ENCODE measurements around the gene LCNL1. TPM values are rescaled to one million over a fixed set of nuclear protein-coding genes. Genes with fewer than 3 reads are reported as not detected.

Gene LCNL1
- total RNA-seq, 1 donor from 2014 or later: 0.45 TPM

DNA sequence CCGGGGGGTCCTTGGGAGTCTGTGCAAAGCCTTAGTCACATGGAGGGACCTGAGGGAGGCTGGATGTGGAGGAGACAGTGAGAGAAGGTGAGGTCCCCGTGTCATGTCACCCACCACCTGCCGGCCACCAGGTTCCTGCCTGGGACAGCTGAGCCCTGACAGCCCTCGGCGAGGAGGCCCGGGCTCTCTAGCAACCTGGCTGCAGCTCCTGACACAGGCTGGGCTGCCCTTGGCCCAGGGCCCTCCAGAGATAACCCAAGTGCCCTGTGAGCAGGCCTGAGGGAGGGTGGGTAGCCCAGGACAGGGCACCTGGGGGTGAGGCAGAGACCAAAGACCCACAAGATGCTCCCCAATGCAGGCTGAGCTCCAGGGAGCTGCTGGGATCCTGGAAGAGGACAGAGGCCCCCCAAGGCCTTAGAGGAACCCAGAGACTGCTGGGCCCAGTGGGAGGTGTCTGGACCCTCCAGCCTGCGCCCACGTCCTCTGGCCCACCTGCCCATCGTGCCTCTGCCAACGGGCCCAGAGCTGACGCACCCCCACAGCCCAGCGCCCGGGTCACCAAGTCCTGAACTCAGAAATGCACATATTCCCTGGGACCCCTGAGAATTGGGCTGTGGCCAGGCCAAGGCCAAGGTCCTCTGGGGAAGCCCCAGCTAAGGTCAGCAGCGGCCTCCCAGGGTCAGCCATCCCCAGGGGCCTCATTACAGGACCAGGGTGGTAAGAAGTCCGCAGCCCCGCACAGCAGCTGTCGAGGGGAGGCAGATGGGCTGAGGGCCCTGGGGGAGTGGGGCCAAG, 14.3 kb upstream of the LCNL1 start:
- no peaks in the 10 kb centered on the region for H3K36me3 ChIP-seq (ENCODE audit: insufficient read depth, low read length)
- H3K4me2 ChIP-seq (ENCODE audit: low read length): no peak overlapping the region
- H3K27me3 ChIP-seq (ENCODE audit: insufficient read depth, low read length): no peaks in the 10 kb centered on the region
- no peaks in the 10 kb centered on the region for H4K20me1 ChIP-seq (ENCODE audit: insufficient read depth, low read length)
- H3K4me1 ChIP-seq (ENCODE audit: insufficient read depth, low read length): peaks cover 4% of the 10 kb centered on the region
- H3K79me2 ChIP-seq (ENCODE audit: insufficient read depth, low read length): no peaks in the 10 kb centered on the region
- H2AFZ ChIP-seq (ENCODE audit: low read depth, low read length): no peak overlapping the region
- FAIRE-seq (no peak), DNase-seq (ENCODE audit: low read depth) (no peak)
- Mint-ChIP-seq H3K4me1 (ENCODE audit: low read depth, unreplicated experiment) (no peaks in the 10 kb centered on the region), H3K27me3 (ENCODE audit: low read depth, unreplicated experiment) (peaks cover 9% of the 10 kb centered on the region), H3K36me3 (ENCODE audit: low read depth, unreplicated experiment) (no peaks in the 10 kb centered on the region), H3K27ac (ENCODE audit: unreplicated experiment) (no peak overlapping the region), H3K4me3 (ENCODE audit: unreplicated experiment) (no peak overlapping the region), H3K9me3 (ENCODE audit: unreplicated experiment) (no peaks in the 10 kb centered on the region)
- no peaks in the 10 kb centered on the region for H3K9me3 ChIP-seq (ENCODE audit: insufficient read depth, low read depth, low read length)
- H3K4me3 ChIP-seq (ENCODE audit: insufficient read depth, low read depth, low read length): no peak overlapping the region
- no peak overlapping the region for H3K27ac ChIP-seq (ENCODE audit: low read depth, low read length)
- no peak overlapping the region for H3K9ac ChIP-seq (ENCODE audit: low read length)
- no peak for TF ChIP-seq EZH2 (IDR thresholded peaks at IDR 0.05; ENCODE audit: insufficient read depth, low read length)
- TF ChIP-seq, protein P1, sequence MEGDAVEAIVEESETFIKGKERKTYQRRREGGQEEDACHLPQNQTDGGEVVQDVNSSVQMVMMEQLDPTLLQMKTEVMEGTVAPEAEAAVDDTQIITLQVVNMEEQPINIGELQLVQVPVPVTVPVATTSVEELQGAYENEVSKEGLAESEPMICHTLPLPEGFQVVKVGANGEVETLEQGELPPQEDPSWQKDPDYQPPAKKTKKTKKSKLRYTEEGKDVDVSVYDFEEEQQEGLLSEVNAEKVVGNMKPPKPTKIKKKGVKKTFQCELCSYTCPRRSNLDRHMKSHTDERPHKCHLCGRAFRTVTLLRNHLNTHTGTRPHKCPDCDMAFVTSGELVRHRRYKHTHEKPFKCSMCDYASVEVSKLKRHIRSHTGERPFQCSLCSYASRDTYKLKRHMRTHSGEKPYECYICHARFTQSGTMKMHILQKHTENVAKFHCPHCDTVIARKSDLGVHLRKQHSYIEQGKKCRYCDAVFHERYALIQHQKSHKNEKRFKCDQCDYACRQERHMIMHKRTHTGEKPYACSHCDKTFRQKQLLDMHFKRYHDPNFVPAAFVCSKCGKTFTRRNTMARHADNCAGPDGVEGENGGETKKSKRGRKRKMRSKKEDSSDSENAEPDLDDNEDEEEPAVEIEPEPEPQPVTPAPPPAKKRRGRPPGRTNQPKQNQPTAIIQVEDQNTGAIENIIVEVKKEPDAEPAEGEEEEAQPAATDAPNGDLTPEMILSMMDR (IDR thresholded peaks at IDR 0.05; ENCODE audit: insufficient read depth, low read depth, low read length): no peak

DNA sequence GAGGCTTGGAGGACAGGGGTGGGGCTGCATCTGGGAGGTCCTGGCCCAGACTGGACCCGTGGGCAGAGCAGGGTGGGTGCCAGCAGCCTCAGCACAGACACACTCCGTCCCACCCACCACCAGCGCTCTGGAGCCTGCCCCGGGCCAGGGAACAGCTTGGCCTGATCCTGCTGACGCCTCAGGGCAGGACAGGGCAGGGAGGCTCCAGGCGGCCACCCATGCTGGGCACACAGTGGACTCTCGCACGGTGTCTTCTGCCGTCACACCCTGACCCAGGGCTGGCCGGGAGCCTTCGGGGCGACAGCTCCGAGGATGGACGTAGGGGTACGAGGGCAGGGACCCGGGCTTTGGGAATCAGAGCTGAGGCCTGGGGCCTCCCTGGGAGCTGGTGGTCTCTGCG, 13.6 kb upstream of the LCNL1 start:
- no peaks in the 10 kb centered on the region for H3K9me3 Mint-ChIP-seq (ENCODE audit: unreplicated experiment)
- Histone ChIP-seq H3K9me3 (ENCODE audit: insufficient read depth, low read depth, low read length) (no peaks in the 10 kb centered on the region), H3K9ac (ENCODE audit: low read length) (no peak overlapping the region), H2AFZ (ENCODE audit: low read depth, low read length) (no peak overlapping the region), H4K20me1 (ENCODE audit: insufficient read depth, low read length) (no peaks in the 10 kb centered on the region), H3K4me2 (ENCODE audit: low read length) (no peak overlapping the region), H3K79me2 (ENCODE audit: insufficient read depth, low read length) (no peaks in the 10 kb centered on the region), H3K27me3 (ENCODE audit: insufficient read depth, low read length) (no peaks in the 10 kb centered on the region), H3K36me3 (ENCODE audit: insufficient read depth, low read length) (no peaks in the 10 kb centered on the region), H3K27ac (ENCODE audit: low read depth, low read length) (no peak overlapping the region), H3K4me3 (ENCODE audit: insufficient read depth, low read depth, low read length) (no peak overlapping the region), H3K4me1 (ENCODE audit: insufficient read depth, low read length) (peaks cover 4% of the 10 kb centered on the region)
- H3K4me3 Mint-ChIP-seq (ENCODE audit: unreplicated experiment): no peak overlapping the region
- DNase-seq (ENCODE audit: low read depth): no peak
- H3K27ac Mint-ChIP-seq (ENCODE audit: unreplicated experiment): no peak overlapping the region
- H3K4me1 Mint-ChIP-seq (ENCODE audit: low read depth, unreplicated experiment): no peaks in the 10 kb centered on the region
- TF ChIP-seq EZH2 (IDR thresholded peaks at IDR 0.05; ENCODE audit: insufficient read depth, low read length): no peak
- TF ChIP-seq, protein P1 (IDR thresholded peaks at IDR 0.05; ENCODE audit: insufficient read depth, low read depth, low read length): no peak
- H3K36me3 Mint-ChIP-seq (ENCODE audit: low read depth, unreplicated experiment): no peaks in the 10 kb centered on the region
- no peak for FAIRE-seq
- H3K27me3 Mint-ChIP-seq (ENCODE audit: low read depth, unreplicated experiment): peaks cover 9% of the 10 kb centered on the region

DNA sequence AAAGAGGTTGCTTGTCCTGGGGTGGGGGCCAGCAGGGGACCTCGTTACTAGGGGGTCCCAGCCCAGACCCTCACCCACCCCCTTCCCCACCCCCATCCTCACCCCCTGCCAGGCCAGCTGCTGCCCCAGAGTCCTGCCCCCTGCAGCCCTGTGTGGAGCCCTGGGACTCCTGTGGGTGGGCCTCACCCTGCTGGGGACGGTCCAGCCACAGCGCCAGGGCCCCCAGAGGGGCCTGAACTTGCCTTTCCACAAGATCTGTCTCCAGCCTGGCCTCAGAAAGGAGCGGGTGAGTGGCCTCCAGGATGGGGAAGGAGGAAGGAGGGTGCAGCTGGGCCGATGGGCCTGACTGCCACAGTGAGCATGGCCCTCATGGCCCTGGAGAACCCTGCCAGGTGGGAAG, 13.0 kb upstream of the LCNL1 start:
- Mint-ChIP-seq H3K9me3 (ENCODE audit: unreplicated experiment) (no peaks in the 10 kb centered on the region), H3K36me3 (ENCODE audit: low read depth, unreplicated experiment) (no peaks in the 10 kb centered on the region), H3K27ac (ENCODE audit: unreplicated experiment) (no peak overlapping the region), H3K4me1 (ENCODE audit: low read depth, unreplicated experiment) (no peaks in the 10 kb centered on the region), H3K27me3 (ENCODE audit: low read depth, unreplicated experiment) (peaks cover 7% of the 10 kb centered on the region), H3K4me3 (ENCODE audit: unreplicated experiment) (no peak overlapping the region)
- no peaks in the 10 kb centered on the region for H3K79me2 ChIP-seq (ENCODE audit: insufficient read depth, low read length)
- DNase-seq (ENCODE audit: low read depth) (no peak), FAIRE-seq (no peak)
- H3K27ac ChIP-seq (ENCODE audit: low read depth, low read length): no peak overlapping the region
- no peaks in the 10 kb centered on the region for H4K20me1 ChIP-seq (ENCODE audit: insufficient read depth, low read length)
- no peak overlapping the region for H3K4me2 ChIP-seq (ENCODE audit: low read length)
- no peak overlapping the region for H3K9ac ChIP-seq (ENCODE audit: low read length)
- H3K36me3 ChIP-seq (ENCODE audit: insufficient read depth, low read length): no peaks in the 10 kb centered on the region
- H3K9me3 ChIP-seq (ENCODE audit: insufficient read depth, low read depth, low read length): no peaks in the 10 kb centered on the region
- TF ChIP-seq, protein P1 (IDR thresholded peaks at IDR 0.05; ENCODE audit: insufficient read depth, low read depth, low read length): no peak
- TF ChIP-seq EZH2 (IDR thresholded peaks at IDR 0.05; ENCODE audit: insufficient read depth, low read length): no peak
- peaks cover 4% of the 10 kb centered on the region for H3K4me1 ChIP-seq (ENCODE audit: insufficient read depth, low read length)
- no peak overlapping the region for H3K4me3 ChIP-seq (ENCODE audit: insufficient read depth, low read depth, low read length)
- H2AFZ ChIP-seq (ENCODE audit: low read depth, low read length): no peak overlapping the region
- H3K27me3 ChIP-seq (ENCODE audit: insufficient read depth, low read length): no peaks in the 10 kb centered on the region

All from astrocyte (in vitro differentiated cells and primary cell).